Ovary (tissue), 9 donors: Measurements from ENCODE around the gene NRXN3. TPM values are rescaled to one million over a fixed set of nuclear protein-coding genes. Genes with fewer than 3 reads are reported as not detected.

Experiments used
- DNase-seq, 5 donors: peaks; one replicate each; pipeline ENCODE4 v3.0.0-alpha.2; 2019 to 2020
- H3K27ac ChIP-seq, 2 donors: fragments of 200-600 bp; one replicate each; pipeline versions ENCODE4 v1.5.1 to v1.8.0; 2019 to 2022
- H3K27me3 ChIP-seq: fragments of 200-600 bp; one replicate; pipeline ENCODE4 v1.8.0; 2022
- H3K36me3 ChIP-seq: fragments of 200-600 bp; sonication (generic); one replicate; pipeline ENCODE4 v1.5.1; 2019
- H3K4me1 ChIP-seq: one replicate; pipeline ENCODE4 v1.8.1; 2013; ENCODE audit warnings: mild to moderate bottlenecking, moderate library complexity; ENCODE audit not compliant: insufficient read depth
- H3K4me3 ChIP-seq: fragments of 200-600 bp; sonication (generic); one replicate; pipeline ENCODE4 v1.5.1; 2017
- H3K9me3 ChIP-seq, 2 donors: fragments of 200-600 bp in 1 of 2; sonication (generic) in 1 of 2; one replicate each; pipeline versions ENCODE4 v1.5.1 to v1.8.1; 2013 to 2019; ENCODE audit warnings: mild to moderate bottlenecking in 1 of 2, moderate library complexity in 1 of 2
- EP300 ChIP-seq: sonication (generic); formaldehyde crosslinking; IDR thresholded peaks from one replicate; pipeline ENCODE4 v1.6.1; 2017; ENCODE audit warnings: antibody characterized with exemption
- POLR2A ChIP-seq: fragments of 450-650 bp; IDR thresholded peaks from one replicate; pipeline ENCODE4 v1.6.1; 2017; ENCODE audit warnings: antibody characterized with exemption, mild to moderate bottlenecking, moderate library complexity
- WGBS, 3 donors: extraction: QIAGEN DNeasy Blood & Tissue Kit in 1 of 3; methylation state at CpG; one replicate each; pipeline versions ENCODE4 v1.1.5 to v1.1.7; 2013 to 2017; 5-methylcytosine and 5-hydroxymethylcytosine counted together
- intact Hi-C, 4 donors: fragments of 100-400 bp; cut with DNase I; formaldehyde crosslinking; loops; one replicate each; pipeline versions ENCODE4 v1.11.0 to v1.15.1; 2022 to 2023
- polyA plus RNA-seq, 2 donors: library from polyadenylated mRNA; stranded (reverse); fragments of 200-250 nt in 1 of 2; fragments of 350-450 nt in 1 of 2; fragmentation: Illumina TruSeq in 1 of 2; extraction: RNeasy Lipid Tissue Mini Kit (QIAGEN cat#74804) in 1 of 2; gene quantifications; one replicate each; pipeline ENCODE4 v1.2.3, GENCODE V29; 2013 to 2014
- total RNA-seq, 7 donors: library from RNA; depleted of rRNA in 2 of 7; stranded (reverse); fragments of >200 nt in 2 of 7; fragmentation: NEBNext Ultra II Directional in 3 of 7; extraction: Animal tissue kit (Norgen Biotek cat#: 25700) in 3 of 7; gene quantifications; one replicate each; pipeline versions ENCODE4 v1.1.0 to v1.2.4, GENCODE V29; 2016 to 2023
- TF ChIP-seq, protein P1 (sequence below), 3 donors: fragments of 450-650 bp in 2 of 3; fragments of 200-600 bp in 1 of 3; IDR thresholded peaks; one replicate each; pipeline versions ENCODE4 v1.5.1 to v1.8.0; 2016 to 2022; ENCODE audit warnings: antibody characterized with exemption in 3 of 3, mild to moderate bottlenecking in 1 of 3
- donor health status: DM: no; HTN: no; CAD: no; lungs with moderate emphysema.
- donor health status: DM: no; HTN: no; CAD: no.
- donor health status: Bipolar disorder and iron deficiency.
- donor health status: DM: yes; HTN: yes; CAD: no.
- donor health status: DM: no; HTN: no; CAD: no.
- donor health status: DM: yes; HTN: yes; CAD: no.

Gene NRXN3
- total and polyA plus RNA-seq, 9 donors: 0.28 to 6.2 (median 0.82) TPM

DNA sequence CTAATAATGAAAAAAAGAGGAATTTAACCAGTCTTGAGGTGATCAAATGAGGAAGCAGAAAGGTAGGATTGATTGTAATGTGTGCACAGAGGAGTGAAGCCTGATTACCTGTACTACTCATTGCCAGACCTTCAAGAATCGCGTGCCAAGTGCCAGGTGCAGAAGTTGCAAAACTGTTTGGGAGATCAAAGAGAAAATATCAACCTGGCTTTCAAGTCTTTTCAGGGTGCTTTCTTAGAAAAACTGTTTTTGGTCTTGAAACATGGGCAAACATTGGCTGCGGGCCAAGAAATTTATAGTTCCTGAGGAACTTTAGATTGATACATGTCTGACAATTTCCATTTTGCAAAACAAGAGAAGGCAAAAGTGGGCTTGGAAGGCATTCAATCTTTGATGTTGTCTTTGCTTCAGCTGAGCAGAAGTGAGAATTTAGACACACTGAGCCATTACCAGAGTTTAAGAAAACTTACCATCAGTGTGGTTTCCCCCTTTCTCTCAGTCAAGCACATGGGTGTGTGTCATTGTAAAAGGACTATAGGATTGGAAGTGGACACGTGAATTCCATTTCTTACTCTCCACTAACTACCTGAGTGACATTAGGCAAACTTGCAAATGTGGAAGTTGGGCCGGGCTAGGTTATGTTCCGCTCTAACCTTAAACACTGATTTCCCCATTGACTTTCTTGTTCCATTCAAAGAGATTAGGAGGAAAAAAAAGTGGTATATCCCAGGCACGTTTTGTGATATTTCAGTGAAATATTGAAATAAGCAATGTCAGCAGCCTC is 1555.0 kb downstream of the NRXN3 start:
- Histone ChIP-seq H3K36me3 (no peaks in the 10 kb centered on the region), H3K4me1 (no peaks in the 10 kb centered on the region), H3K27ac (no peak overlapping the region), H3K9me3 (no peaks in the 10 kb centered on the region), H3K27me3 (no peaks in the 10 kb centered on the region), H3K4me3 (no peak overlapping the region)
- TF ChIP-seq EP300: no peak
- TF ChIP-seq POLR2A: no peak
- TF ChIP-seq, protein P1, sequence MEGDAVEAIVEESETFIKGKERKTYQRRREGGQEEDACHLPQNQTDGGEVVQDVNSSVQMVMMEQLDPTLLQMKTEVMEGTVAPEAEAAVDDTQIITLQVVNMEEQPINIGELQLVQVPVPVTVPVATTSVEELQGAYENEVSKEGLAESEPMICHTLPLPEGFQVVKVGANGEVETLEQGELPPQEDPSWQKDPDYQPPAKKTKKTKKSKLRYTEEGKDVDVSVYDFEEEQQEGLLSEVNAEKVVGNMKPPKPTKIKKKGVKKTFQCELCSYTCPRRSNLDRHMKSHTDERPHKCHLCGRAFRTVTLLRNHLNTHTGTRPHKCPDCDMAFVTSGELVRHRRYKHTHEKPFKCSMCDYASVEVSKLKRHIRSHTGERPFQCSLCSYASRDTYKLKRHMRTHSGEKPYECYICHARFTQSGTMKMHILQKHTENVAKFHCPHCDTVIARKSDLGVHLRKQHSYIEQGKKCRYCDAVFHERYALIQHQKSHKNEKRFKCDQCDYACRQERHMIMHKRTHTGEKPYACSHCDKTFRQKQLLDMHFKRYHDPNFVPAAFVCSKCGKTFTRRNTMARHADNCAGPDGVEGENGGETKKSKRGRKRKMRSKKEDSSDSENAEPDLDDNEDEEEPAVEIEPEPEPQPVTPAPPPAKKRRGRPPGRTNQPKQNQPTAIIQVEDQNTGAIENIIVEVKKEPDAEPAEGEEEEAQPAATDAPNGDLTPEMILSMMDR (IDR thresholded peaks at IDR 0.05): no peak
- intact Hi-C loops: no loop called here
- no peak for DNase-seq
- WGBS, 3 donors: 74 to 78% (median 75%) methylated on average over 7 of the region's 7 CpGs

DNA sequence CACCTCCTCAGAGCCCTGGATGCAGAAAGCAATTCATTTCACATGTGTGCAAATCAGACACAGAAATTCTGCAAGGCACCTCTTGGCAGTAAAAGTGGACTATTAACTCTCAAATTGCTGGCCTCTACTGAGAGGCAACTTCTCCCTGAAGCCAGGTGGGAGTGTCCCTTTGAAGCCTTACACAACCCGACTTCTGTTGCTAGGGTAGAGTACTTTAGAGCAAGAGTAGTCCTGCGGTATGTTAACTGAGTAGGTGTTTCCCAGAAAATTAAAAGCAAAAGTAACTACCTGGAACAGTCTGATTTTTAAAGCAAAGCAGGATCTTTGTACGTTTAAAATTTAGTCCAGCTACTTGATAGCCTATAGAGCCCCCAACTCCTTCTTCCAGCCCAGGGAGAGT is 1557.7 kb downstream of the NRXN3 start:
- Histone ChIP-seq H3K4me3 (no peak overlapping the region), H3K36me3 (no peaks in the 10 kb centered on the region), H3K4me1 (no peaks in the 10 kb centered on the region), H3K27ac (no peak overlapping the region), H3K9me3 (no peaks in the 10 kb centered on the region), H3K27me3 (no peaks in the 10 kb centered on the region)
- WGBS, 3 donors: 64 to 69% (median 67%) methylated on average over 3 of the region's 3 CpGs
- intact Hi-C loops: no loop called here
- TF ChIP-seq, protein P1 (IDR thresholded peaks at IDR 0.05): no peak
- TF ChIP-seq POLR2A (no peak), EP300 (no peak)
- no peak for DNase-seq

DNA sequence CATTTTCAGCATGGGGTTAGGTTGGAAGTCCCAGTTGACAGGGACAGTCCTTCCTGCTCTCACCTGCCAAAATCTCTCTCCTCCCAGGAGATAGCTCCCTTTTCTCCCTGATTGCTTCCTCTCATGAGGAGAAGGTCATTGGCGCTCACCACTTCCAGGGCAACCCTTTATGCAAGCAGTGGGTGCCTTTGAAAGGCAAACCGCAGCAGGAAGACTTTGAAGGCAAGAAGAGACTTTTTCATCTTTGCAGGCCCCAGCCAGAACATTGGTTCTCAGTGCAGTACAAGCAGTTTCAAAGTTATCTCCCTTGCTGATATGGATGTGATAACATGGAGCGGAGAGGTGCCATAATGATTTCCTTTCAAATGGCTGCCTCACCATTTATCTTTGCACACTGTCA is 1558.2 kb downstream of the NRXN3 start:
- 83 to 95% (median 83%) methylated on average over 3 of the region's 3 CpGs for WGBS, 3 donors
- no peak overlapping the region for H3K27ac ChIP-seq
- H3K4me3 ChIP-seq: no peak overlapping the region
- intact Hi-C loops: no loop called here
- DNase-seq: no peak
- no peaks in the 10 kb centered on the region for H3K36me3 ChIP-seq
- H3K9me3 ChIP-seq: no peaks in the 10 kb centered on the region
- TF ChIP-seq EP300: no peak
- TF ChIP-seq, protein P1 (IDR thresholded peaks at IDR 0.05): no peak
- no peak for TF ChIP-seq POLR2A
- H3K4me1 ChIP-seq: no peaks in the 10 kb centered on the region
- no peaks in the 10 kb centered on the region for H3K27me3 ChIP-seq

DNA sequence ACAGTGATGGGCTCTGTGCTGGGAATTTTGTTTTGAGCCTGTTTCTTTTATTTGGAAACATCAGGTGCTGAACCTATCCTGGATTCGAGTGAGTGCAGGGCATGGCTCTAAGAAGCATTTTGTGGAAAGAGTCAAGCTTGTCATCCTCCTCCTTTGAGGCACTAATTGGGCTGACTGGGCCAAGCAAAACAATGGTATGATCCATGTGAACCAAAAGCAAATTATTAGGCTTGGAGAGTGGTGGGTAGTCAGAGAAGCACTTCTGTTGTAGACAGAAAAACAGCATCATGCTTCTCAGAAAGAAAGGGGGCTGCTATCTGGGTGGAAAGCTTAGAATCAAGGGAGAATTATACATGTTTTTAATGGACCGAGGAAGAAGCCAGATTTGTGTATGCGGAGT is 1559.6 kb downstream of the NRXN3 start:
- H3K27me3 ChIP-seq: no peaks in the 10 kb centered on the region
- 70 to 80% (median 77%) methylated on average over 3 of the region's 3 CpGs for WGBS, 3 donors
- no peaks in the 10 kb centered on the region for H3K4me1 ChIP-seq
- intact Hi-C loops: no loop called here
- H3K27ac ChIP-seq: no peak overlapping the region
- no peaks in the 10 kb centered on the region for H3K9me3 ChIP-seq
- DNase-seq: no peak
- no peak overlapping the region for H3K4me3 ChIP-seq
- no peaks in the 10 kb centered on the region for H3K36me3 ChIP-seq
- TF ChIP-seq EP300: no peak
- TF ChIP-seq, protein P1 (IDR thresholded peaks at IDR 0.05): no peak
- TF ChIP-seq POLR2A: no peak
